ENCODE results near the gene DDB1.
A peak's percentile ranks its signal among the peaks of the same experiment; 100 is the strongest.

Gene DDB1

GRCh38 chr11:61354208-61354607 lies 21.3 kb upstream of the DDB1 start:
- no peak for DNase-seq

DNA sequence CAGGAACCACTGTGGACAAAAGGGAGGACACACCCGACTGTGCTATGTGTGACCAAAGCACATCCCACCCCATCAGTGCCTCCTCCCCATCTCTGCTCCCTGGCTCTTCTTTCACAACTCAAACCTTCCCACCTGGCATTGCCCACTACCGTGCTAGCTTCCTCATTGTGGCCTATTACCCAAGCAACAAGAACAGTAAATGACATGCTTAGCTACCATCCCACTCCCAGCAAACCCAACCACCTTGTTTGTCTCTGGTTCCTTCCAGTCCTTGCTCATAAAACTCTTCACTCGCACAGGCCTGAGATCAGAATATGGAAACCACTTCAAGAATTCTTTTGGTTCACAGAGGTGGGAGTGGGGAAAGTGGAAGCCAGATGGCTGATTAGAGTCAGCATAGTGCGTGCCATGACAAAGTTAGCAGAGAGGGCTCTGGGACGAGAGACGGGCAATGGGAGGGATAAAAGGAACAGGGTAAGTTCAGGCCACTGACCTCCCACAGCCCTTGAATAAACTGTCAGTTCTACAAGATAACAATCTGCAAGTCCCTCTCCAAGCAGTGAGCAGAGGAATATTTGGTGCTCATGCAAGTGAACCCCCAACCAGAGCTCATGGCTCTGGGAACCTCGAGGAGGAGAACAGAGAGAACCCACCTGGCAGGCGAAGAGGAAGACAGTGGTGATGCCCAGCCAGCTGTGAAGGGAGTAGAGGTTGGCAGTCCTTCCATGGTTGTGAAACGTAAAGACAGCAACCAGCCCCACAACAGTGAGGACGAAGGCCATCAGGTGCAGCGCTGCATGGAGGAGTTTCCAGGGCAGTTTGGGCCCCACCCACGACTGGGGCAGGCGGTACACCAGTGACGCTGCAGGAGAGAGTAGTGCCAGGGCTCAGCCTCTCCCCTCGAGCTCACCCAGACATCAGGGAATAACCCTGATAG lies 20.5 kb upstream of the DDB1 start:
- no peak for DNase-seq

DNA sequence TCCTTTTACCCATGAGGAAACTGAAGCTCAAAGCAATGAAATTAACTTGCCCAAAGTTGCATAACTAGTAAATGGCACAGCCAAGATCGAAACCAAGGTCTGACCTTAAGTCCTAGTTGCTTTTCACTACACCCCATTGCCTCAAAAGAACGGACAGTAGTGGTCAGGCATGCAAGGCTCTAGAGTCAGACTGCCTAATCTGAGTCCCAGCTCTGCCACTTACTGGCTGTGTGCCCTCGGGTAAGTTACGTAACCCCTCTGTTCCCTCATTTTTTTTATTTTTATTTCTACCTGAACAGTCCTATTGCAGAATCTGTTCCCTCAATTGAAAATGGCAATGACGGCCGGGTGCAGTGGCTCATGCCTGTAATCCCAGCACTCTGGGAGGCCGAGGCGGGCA lies 19.1 kb upstream of the DDB1 start:
- DNase-seq: no peak

DNA sequence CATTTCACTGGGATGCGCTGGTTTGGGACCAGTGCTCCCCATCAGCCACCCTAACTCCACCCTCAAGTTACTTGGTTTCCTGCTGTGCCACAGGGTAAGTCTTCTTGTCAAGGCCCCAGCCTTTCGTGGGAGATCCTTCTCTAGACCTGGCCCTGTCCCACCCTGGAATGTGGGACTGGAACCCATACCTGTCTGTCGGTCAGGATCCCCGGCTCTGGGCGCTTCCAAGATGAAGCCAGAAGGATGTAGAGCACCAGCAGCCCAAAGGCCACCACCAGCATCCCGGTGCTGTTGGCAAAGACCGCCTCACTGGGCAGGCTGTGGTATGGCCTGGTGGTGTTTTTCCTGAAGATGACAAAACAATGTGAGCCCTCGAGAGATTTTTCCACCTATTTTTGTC lies 17.9 kb upstream of the DDB1 start:
- DNase-seq: no peak

- DNase-seq: no peak
Measured at GRCh38 chr11:61350336-61350735, 17.4 kb upstream of the DDB1 start.

- DNase-seq: no peak
Measured at GRCh38 chr11:61349916-61350315, 17.0 kb upstream of the DDB1 start.

GRCh38 chr11:61349189-61349751 lies 16.4 kb upstream of the DDB1 start:
- DNase-seq: no peak

DNA sequence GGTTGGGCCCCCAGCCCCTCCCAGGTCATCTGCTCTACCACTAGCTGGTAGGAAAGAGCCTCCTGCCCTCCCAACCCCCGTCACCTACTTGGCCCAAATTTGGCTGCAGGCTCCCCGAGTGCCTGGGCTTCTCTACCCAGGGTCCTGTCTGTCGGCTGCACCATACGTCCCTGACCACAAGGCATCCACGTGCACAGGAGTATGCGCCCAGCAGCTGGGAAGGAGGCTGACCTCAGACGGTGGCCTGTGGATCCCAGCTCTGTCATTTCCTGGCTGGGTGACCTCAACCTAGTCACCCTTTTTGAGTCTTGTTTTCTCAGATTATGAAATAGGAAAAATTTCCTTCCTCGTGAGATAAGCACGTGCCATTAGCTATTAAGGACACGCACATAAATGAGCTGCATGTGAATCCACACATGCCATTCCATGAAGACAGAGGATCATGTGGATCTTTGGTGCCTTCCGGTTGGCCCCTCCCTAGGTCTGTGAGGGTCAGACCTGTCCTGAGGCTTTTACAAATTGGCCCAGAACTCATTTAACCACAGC lies 15.1 kb upstream of the DDB1 start:
- DNase-seq: no peak

- no peak for DNase-seq
Measured at GRCh38 chr11:61345954-61346843, 13.3 kb upstream of the DDB1 start.

DNA sequence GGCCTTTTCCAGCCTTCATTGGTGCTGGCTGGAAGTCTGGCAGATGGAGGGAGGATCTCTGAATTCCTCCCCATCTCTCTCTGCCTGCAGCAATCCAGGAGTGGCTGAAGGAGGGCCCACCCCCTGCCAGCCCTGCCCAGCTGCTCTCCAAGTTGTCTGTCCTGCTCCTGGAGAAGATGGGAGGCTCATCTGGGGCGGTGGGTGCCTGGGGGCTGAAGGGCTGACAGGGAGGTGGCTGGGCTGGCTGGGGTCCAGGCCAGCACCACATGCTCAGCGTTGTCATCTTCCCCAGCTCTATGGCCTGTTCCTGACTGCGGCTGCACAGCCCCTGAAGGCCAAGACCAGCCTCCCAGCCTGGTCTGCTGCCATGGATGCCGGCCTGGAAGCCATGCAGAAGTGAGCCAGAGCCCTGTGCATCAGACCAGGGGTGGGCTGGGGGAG lies 12.3 kb upstream of the DDB1 start:
- DNase-seq: no peak

DNA sequence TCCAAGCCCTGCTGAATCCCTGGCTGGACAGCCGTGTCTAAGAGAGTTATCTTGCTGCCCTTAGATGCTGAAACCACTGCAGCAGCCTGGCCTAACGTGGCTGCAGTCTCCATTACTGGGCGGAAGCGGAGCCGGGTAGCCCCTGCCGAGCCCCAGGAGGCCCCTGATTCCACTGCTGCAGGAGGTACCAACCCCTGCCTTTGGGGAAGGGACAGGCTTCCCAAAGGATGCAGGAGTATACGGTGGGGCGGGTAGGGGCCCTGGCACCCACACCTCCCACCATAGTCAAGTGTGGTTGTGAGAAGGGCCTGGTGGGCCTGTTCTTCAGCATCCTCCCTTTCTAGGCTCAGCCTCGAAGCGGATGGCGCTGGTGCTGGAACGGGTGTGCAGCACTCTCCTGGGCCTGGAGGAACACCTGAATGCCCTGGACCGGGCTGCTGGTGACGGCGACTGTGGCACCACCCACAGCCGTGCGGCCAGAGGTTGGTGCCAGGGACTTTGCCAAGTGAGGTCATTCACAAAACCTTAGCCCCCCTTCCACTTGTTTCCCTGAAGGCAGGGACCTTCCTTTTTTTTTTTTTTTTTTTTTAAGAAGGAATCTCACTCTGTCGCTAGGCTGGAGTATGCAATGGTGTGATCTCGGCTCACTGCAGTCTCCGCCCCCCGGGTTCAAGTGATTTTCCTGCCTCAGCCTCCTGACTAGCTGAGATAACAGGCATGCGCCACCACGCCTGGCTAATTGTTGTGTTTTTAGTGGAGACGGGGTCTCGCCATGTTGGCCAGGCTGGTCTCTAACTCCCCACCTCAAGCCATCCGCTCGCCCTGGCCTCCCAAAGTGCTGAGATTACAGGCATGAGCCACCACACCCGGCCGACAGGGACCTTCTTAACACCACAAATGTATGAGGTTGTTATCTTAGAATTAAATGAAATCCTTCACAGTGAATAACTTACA lies 11.2 kb upstream of the DDB1 start:
- no peak for DNase-seq

DNA sequence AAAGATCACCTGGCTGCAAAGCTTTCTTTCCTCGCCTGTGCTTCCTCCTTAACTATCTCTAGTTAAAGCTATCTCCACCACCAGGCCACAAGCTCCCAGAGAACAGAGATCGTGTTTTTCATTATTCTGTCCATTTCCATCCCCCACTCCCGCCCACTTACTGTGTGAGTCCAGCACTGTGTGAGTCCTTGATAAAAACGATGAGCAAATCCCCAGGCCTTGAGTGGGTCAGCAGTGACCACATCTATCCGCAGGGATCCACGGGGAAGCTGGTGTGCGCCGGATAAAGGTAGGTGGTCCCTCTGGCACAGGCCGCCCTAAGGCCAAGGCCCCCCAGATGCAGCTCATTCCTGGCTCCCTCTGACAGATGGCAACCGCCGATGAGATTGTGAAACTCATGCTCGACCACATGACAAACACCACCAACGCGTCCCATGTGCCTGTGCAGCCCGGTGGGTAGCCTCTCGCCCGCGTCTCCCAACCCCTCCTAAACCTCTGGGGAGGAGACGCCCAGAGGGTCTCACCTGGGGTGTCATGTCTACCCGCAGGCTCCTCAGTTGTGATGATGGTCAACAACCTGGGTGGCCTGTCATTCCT lies 9.4 kb upstream of the DDB1 start:
- no peak for DNase-seq

DNA sequence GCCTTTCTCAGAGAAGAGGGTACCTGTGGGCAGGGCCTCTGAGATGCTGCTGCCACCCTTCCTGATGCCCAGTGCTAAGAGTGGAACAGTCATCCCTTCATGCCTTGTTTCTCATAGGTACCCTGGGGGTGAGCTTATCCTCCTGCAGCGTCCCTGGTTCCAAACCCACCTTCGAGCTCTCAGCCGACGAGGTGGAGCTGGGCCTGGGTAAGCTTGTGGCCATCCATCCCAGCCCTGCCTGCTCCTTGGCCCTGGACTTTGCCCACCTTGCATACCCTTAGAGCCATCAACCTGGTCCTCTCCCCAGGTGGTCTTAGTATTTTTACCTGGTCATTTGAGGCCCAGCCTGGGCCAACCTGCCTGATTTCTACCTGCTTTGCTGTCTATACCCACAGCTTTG lies 8.8 kb upstream of the DDB1 start:
- no peak for DNase-seq

- no peak for DNase-seq
Measured at GRCh38 chr11:61340979-61341378, 8.1 kb upstream of the DDB1 start.

GRCh38 chr11:61339490-61339878 lies 6.6 kb upstream of the DDB1 start:
- DNase-seq: no peak

- no peak for DNase-seq
Measured at GRCh38 chr11:61338783-61339489, 6.0 kb upstream of the DDB1 start.

DNA sequence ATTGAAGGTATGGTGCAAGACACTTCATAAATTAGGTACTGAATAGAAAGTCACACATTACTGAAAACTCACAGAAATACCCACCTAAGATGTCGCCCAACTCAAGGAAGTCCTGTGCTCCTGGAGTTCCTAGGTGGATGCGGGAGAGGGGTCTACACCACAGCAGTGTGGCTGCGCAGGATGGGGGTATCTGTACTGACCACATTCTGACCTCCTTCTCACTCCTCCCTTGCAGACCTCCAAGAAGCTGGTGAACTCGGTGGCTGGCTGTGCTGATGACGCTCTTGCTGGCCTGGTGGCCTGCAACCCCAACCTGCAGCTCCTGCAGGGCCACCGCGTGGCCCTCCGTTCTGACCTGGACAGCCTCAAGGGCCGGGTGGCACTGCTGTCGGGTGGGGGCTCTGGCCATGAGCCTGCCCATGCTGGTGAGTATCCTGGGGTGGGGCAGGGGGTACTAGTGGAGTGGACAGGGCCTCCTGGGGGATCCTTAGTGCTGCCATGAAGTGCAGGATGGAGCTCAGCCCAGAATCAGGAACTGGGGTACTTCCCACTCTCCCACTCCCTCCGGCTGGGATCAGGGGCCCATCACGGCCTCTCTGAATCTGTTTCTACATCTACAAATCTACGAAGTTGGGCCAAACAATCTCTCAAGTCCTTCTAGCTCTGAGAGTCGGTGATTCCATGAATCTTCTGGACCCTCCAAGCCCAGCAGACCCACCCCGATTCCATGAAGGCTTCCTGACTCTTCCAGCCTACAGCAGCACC lies 5.0 kb upstream of the DDB1 start:
- no peak for DNase-seq

DNA sequence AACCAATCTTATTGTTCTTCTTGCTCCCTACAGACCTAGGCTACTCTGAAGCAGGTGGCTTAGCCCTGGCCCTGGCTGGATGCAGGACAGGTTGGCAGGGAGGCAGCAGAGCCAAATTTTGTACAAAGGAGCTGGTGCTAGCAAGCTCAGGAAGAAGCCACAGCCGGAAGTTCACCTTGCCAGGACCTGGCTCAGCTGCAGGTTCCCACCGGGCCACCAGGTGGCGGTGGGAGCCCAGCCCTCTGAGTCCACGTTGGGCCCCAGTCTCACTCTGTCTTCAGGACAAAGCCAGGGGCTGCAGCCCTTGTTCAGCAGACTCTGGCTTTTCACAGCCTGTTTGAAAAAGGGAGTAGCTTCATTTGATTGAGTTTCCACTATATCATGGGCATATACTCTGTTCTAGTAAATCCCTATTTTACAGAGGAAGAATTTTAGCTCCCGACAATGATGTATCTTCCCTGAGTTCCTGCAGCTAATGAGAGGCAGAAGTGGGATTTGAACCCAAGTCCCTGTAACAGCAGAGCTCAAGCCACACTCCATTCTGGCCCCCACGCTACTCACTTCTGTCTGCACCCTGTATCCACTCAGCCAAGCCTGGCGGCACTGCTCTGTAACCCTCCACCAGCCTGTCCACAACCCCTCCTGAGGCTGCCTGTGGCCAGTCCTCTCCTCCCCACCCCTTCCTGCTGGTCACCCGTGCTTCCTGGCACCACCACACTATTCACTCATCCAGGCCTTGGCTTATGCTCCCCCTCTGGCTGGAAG lies 3.4 kb upstream of the DDB1 start:
- DNase-seq: peak; percentile 68

DNA sequence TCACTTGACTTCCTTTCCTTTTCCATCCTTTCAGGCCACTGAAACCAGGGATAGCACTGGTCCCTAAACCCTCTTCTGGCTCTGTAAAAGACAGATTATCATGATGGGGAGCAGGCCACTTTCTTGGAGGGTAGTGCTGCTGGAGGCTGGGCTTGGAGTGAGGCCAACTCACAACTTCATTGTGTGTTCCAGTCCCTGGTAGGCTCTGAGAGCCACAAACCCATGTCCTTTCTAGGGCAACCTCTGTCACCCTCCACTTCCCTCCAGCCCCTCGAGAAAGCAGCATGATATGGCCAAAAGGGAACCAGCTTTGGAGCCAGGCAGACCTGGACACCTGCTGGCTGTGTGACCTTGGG lies 2.4 kb upstream of the DDB1 start:
- no peak for DNase-seq
